Measurements from ENCODE around the gene NXT1.

DNA sequence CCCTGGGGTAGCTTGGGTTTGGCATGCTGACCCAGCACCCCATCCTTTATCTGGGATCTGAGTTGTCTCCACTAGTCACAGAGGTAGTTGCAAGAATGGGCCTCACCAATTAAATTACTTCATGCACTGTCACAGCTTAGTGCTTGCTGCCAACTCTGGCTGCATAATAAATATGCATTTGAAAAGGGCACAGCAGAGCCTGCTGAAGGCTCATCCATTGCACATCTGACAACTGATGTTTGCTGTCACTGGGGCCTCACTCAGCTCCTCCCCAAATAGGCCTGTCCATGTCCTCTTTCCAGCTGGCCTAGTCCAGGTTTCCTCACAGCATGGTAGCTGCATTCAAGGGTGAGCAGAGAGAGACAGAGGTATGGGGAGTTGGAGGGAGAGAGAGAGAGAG lies 13.3 kb upstream of the NXT1 start:
- TF ChIP-seq, protein P1, sequence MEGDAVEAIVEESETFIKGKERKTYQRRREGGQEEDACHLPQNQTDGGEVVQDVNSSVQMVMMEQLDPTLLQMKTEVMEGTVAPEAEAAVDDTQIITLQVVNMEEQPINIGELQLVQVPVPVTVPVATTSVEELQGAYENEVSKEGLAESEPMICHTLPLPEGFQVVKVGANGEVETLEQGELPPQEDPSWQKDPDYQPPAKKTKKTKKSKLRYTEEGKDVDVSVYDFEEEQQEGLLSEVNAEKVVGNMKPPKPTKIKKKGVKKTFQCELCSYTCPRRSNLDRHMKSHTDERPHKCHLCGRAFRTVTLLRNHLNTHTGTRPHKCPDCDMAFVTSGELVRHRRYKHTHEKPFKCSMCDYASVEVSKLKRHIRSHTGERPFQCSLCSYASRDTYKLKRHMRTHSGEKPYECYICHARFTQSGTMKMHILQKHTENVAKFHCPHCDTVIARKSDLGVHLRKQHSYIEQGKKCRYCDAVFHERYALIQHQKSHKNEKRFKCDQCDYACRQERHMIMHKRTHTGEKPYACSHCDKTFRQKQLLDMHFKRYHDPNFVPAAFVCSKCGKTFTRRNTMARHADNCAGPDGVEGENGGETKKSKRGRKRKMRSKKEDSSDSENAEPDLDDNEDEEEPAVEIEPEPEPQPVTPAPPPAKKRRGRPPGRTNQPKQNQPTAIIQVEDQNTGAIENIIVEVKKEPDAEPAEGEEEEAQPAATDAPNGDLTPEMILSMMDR (IDR thresholded peaks at IDR 0.05; ENCODE audit: low read length): no peak
- no peak for TF ChIP-seq EZH2 (IDR thresholded peaks at IDR 0.05; ENCODE audit: borderline replicate concordance, low read length)

All from OCI-LY1 (cell line).